HG03135 (cell line): Measurements from ENCODE around the gene SLC7A6.

ENCODE experiments used
- ATAC-seq: cut with Tn5 transposase; IDR thresholded peaks from one replicate; pipeline ENCODE4 v1.9.1; 2021; ENCODE audit warnings: mild to moderate bottlenecking, moderate library complexity; ENCODE audit not compliant: unreplicated experiment

SLC7A6 gene

DNA sequence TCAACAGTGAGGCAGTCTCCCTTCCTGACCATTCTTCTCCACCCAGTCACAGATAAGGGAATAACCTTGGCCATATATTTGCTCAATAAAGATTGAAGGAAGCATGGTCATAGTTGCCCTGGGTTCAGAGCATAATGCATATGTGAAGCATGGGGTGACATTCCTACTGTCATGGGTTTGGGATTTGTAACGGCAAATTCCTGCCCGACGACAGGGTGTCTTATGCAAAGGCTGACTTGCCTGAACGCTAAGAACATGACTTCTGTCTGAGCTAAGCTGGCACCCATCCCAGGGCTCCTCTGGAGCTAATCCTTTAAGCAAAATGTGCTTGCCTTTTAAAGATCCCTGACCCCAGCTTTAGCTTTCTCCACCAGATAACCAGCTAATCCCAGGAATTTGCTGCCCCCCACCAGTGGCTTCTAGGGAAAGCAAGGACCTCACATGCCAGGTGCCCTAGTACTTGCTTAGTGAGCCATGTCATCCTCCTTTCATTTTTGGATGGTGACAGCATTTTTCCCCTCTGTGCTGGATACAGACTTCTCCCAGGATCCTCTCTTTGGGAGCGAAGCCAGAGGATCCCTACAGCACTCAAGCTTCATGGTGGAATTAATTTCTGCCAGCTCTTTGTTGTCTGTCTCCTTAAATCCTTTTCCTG, 34.7 kb downstream of the SLC7A6 start:
- no peak for ATAC-seq

DNA sequence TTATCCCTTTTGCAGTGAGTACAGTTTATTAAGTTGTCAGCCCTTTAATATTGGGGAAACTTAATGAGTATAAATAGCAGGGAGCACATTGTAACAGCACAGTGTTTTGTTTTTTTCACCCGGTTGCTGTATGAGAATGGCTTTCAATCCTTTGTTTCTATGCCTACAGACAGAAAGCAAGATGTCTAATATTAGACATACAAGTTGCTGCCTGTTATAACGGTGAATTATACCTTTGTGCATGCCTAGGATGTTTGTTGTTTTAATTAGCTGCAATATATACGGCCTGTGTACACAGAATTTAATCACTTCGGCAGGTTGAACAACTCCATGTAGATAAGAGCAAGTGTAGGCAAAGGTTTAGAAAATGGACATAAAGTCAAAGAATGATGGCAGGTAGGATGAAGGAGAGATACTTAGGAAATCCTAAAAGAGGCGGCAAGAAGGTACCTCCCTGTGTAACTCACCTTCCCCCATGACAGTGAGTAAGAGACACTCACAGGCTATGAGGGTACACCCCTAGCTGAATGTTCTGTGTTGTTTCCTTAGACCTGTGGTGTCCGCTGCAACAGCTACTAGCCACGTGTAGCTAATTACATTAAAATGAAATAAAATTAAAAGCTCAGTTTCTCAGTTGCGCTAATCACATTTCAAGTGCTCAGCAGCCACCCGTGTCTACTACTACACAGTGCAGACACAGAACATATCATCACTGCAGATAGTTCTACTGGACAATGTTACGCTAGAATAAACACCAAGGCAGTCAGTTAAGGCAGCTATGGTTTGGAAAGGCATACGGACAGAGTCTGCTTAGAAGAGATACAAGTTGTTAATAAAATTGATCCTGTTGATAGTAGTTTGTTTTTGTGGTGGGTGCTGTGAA, 35.5 kb downstream of the SLC7A6 start:
- ATAC-seq = no peak

DNA sequence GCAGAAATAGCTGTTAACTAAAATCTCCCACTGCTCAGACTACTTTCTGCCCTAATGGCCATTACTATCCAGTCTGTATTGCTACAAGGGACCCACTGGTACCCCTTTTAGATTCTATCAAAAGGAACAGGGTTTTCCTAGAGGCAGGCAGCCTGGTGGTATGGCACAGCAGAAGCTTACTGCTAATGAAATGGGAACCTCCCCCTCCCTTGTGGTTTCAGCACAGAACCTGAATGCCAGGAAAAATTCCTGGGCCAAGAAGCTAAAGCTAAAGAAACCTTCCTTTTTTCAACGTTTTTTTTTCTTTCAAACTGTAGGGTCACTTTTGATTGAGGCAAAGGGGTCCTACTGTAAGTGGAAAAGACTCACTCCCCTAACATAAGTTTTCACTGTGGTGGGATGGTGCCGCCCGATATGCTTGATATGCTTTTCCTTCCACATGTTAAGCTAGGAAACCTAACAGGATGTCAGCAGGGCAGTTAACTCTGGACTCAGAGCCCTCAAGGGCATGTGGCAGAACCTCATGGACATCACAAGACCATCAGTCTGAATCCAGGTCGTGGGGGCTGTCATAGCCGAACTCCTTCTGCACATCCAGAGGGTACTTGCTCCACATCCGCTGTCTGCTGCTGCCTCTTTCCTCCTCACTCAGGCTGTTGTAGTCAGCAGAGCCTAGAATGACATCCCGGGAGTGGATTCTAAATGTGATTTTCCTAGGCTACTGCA, 36.6 kb downstream of the SLC7A6 start:
- no peak for ATAC-seq

DNA sequence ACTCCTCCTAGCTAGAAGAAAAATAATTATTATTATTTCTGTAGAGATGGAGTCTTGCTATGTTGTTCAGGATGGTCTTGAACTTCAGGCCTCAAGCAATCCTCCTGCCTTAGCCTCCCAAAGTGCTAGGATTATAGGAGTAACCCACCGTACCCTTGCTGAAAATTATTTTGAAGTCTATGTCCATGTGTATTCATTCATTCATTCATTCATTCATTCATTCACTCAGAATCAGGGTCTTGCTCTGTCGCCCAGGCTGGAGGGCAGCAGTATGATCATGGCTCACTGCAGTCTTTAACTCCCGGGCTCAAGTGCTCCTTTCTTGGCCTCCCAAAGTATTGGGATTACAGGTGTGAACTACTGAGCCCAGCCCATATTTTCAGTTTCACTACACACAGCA, 42.3 kb downstream of the SLC7A6 start:
- ATAC-seq = no peak

DNA sequence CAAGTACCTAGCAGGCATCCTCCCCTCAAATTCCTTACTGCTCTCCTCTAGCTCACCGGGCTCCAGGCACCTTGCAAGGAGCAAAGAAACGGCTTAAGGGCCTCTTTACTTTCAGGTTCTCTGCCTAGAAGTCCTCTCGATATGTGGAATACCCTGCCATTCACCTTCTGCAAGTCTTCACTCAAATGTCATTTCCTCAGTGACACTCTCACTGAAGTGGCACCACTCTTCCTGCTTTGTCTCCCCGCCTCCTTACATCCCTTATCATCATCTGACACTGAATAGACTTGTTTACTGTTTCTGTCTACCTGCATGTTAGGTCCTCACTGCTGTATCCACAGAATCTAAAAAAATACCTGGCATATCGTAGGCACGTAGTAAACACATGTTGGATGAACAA, 45.5 kb downstream of the SLC7A6 start:
- ATAC-seq = no peak

DNA sequence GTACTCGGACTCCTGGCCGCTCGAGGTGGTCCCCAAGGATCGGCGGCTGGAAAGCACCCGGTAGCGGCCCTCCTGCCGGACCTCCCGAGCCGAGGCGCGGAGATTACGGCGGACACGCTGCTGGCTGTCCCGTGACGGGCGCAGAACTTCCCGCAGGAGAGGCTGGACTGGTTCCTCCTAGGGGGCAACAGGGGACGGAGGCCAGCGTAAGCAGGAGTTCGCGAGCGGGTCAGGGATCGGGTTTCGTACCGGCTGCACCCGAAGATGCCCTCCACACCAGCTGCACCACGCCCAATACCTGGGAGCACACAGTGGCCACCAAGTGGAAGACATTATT, 46.1 kb downstream of the SLC7A6 start:
- ATAC-seq = peak; percentile 1

DNA sequence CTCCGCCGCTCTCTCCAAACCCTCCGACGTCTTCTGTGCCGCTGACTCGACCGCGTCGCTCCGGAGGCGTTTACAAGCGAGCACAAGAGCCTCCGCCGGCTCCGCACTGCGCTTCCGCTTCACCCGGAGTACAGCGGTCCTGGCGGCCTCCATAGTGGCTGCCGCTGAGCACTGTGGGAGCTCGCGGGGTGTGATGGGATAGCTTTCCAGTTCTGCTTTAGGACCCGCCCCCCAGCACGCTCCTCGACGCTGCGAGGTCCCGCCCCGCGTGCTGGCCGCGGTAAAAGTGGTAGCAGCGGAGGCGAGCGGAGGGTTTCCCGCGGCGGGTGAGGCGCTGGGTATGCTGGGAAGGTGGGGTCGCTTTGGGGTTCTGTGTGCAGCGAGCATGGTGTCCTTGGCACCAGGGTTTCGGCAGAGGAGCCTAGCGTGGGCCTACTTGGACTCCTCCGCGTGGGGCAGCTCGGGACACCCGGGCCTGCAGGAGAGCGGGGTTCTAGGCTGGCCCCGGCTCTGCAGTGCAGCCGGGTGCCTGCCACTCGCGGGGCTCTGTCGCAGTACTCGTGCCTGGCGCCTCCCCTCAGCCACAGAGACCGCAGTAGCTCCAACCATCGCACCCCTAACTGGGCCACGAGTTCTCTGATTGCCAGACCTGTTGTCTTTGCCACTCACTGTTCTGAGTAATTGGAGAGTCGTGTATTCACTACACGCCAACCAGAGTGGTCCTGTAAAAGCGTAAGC, 46.6 kb downstream of the SLC7A6 start, which contains the start of the genes PRMT7 and SLC7A6OS:
Gene PRMT7, plus strand, starts transcription at position 246 of the 738 bp plus-strand sequence. CDS start 4,961 bp downstream, outside the sequence.
Gene SLC7A6OS, minus strand, starts transcription at position 173 of the 738 bp plus-strand sequence. Its CDS starts 20 bp downstream, at position 153.
- ATAC-seq = peak; percentile 86

DNA sequence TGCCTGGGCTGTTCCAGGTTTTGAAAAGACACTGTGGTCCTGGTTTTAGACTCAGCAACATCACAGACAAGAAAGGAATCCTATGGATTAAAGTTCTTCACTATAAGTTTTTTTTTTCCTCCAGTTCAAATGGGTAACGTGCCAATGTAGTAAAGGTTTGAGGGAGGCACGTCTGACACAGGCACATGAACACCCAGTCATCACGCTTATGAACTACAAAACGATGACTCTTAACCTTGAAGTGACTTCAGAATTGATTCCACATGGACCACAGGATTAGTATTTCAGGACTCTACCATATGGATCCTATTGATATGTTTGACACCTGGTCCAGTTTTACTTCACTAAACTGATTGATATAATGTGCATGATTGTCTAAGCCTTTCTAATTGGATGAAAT, 48.8 kb downstream of the SLC7A6 start:
- ATAC-seq = no peak

DNA sequence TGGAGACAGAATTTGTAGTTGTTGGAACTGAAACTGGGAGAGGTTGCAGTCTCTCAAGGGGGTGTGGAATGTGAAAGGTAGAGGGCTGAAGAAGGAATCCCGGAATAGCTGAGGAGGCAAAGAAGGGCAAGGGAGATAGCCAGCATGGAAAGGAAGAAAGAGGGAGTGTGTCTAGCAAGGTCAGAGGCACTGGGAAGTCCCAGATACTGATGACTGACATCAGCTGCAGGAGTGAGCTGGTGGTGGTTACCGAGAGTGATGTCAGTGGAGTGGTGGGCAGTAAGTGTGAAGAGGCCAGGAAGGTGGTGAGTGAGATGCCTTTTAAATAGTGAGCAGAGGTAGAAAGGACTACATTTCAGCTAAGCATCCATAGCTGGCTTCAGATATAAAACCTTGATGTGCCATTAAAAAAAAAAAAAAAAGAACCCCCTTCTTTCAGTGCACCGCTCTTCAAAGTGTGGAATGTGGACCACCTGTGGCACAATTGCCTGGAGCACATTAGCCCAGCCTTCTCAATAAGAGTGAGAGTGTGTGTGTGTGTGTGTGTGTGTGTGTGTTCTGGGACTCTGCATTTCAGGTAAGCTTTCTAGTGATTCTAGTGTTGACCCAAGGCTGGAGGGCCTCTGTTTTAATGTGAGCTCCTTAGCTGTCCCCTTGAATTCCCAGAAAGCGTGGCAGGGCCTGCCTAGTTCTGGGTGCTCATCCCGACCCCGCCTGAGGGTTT, 55.0 kb downstream of the SLC7A6 start:
- ATAC-seq = no peak

DNA sequence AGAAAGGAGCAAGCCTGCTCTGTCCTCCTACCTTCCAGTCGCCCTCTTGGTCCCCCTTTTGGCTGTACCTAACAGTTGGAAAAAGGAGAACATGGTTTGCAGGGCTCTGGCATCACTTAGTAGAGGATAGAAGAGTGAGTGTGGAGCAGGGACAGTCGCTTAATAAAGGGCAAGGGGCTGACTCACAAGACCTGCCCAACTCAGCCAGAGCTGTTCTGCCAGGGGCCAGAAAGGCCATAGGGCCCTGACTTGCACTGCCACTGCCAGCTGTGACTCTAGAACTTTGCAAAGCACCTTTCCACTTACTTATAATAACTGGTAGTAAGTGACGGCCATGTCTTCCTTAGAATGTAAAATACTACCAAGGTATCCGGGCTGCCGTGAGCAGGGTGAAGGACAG, 60.0 kb downstream of the SLC7A6 start:
- ATAC-seq = no peak

DNA sequence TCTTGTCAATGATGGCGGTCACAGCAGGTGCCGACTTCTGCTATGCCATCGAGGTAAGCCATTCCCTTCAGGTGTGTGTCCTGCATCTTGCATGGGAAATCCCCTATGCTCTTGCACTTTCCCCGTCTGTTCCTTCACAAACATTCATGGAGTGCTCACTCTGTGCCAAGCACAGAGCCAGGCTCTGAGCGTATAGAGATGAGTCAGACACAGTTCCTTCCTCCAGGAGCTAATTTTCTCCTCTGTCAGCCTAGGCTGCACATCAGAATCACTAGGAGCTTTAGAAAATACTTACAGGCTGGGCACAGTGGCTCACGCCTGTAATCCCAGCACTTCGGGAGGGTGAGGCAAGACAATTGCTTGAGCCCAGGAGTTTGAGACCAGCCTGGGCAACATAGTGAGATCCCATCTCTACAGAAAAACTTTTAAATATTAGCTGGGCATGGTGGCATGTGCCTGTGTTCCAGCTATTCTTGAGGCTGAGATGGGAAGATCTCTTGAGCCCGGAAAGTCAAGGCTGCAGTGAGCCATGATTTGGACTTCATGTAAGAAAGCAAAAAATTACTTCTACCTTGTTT, 60.5 kb downstream of the SLC7A6 start:
- no peak for ATAC-seq

DNA sequence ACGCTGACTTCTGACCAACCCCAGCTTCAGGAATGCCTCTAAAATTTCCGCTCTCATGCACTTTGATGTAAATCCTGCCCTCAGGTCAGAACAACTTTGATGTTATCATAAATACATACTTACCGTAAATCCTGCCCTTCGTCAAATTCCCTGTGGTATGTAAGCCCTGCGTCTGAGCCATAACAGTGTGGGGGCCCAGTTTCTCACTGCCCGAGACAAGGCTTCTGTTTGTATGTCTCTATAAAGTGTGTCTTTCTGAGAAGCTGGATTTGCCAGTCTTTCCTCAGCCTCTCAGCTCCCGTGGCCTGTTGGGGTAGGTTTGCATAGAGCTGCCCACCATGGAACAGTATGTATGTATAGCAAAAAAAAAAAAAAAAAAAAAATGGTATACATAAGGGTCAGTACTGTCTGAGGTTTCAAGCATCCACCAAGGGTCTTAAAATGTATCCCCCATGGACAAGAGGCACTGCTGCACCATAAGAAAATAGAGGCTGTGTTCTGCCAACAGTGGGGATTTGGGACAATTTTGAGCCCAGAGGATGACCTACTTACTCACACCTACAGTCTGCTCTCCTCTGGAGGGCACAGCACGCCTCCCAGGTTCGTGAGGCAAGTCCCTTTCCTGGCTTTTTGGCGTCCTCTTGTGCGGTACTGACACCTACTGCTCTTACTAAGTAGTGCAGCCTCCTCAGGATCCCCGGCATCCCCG, 64.0 kb downstream of the SLC7A6 start:
- ATAC-seq = no peak

DNA sequence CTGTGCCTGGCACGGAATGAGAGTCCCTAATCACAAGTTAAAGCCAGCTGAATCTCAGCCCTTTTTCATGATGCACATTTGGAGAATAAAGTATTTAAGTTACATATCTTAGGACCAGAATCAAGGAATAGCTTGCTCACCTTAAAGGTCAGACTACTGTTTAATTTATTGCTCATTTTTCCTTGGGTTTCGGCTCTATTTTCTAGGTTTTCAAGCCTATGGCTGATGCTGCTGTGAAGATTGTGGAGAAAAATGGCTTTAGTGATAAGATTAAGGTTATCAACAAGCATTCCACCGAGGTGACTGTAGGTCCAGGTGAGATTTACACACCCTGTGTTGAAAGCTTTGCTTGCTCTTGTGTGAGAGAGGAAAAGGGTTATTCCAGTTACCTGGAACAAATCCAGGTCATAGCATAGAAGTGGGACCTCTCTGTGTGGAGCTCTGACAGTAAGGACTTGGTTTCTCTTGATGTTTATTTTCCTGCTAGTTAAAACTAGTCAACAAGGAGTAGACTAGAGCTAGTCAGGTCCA, 64.6 kb downstream of the SLC7A6 start:
- no peak for ATAC-seq

DNA sequence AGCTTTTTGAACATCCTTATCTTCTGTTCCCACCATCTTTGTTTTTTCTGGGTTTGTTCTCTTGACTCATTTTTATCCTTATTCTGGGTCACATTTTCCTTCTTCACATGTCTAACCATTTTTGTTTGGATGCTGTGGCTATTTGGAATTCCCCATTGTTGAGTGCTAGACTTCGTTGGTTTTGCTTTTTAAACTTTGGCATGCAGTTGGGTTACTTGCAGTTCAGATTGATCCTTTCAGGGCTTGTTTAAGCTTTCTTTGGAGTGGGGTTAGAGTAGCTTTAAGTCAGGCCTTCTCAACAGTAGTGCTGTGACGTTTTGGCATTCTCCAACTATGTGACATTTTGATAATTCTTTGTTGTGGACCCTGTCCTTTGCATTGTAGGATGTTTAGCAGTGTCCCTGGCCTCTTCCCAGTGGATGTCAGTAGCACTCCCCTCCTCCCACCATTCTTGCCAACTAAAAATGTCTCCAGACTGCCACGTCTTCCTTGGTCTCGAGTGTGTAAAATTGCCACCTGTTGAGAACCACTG, 67.6 kb downstream of the SLC7A6 start:
- ATAC-seq = no peak

DNA sequence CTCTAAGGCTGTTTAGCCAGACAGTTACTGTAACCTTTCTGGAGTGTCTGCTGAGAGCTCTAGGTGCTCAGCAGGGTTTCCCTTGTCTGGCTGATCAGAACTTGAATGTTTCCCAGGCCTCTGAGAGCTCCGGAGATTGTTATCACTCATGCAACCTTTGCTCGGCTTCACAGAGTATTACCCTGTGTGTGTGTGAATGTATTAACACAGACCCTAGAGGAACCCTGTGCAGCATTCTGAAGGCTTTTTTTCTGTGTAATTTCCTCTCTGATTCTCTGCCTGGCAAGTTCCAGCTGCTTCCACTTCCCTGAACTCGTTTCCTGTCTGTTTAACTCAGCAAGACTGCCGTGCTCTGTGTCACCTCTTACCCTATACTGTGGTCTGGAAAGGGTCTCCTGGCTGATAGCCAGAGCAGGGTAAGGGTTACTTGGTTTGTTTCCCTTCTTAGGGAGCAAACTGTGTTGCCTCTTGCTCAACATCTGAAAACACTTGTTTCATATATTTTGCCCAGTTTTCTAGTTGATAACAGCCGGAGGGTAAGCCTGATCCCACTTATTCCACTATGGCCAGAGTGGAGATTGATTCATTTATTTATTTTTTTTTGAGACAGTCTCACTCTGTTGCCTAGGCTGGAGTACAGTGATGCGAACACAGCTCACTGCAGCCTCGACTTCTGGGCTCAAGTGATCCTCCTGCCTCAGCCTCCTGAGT, 68.2 kb downstream of the SLC7A6 start:
- ATAC-seq = no peak

DNA sequence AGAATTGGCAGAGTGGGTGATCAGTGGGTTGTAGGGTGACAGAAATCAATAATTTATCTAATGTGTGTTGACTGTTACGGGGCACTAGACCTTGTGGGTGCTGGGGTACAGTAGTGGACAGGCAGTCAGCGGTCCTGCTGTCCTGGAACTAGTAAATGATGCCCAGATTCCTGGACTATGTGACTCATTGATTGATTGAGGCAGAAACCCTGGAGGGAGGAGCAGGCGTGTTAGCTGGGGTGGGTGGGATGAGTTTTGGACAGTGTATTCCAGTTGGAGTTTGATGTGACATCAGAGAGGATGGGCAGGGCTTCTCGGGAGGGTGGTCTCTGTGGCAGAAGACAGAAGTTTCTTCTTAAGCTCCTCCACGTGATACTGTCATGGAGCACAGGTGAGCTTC, 70.8 kb downstream of the SLC7A6 start:
- ATAC-seq = no peak

DNA sequence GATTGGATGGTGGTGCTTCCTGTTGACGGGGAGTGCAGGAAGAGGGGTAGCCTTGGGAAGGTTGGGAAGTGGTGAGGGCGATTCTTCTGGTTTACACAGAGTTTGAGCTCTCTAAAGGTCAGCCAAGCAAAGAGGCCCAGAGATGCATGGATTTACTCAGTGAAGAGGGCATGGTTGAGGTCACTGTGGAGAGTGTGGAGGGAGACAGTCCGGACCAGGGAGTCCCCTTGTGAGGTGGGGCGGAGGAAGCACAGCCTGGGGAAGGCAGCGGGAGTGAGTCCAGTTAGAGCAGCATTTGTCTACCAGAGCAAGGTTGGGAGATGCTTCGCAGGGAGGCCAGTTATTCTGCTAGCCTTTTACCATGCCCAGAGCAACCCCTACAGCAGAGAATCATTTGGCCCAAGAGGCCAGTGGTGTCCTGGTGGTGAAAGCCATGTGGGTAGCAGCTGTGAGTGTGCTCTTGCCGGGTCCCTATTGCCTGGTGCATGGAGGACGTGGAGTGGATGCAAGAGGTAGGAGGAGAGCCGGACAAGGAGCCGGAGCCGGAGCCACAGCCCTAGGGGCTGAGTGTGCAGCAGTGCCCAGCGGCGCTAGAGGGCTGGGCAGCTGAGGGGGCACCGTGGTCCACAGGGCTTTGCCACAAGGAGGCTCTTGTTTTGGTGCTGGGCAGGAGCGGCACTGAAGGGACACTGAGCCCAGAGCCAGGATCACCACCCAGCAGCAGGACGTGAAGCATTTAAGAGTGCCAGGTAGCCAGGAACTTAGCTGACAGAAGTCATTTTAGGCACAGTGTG, 74.2 kb downstream of the SLC7A6 start:
- ATAC-seq = no peak
